Type B pancreatic cell (in vitro differentiated cells): Measurements from ENCODE around the gene SNED1. TPM values are rescaled to one million over a fixed set of nuclear protein-coding genes. Genes with fewer than 3 reads are reported as not detected.

Experiments used
- DNase-seq: peaks from one replicate; pipeline ENCODE4 v3.0.0; 2021; ENCODE audit warnings: mixed read lengths; ENCODE audit not compliant: unreplicated experiment; ENCODE audit errors: extremely low spot score
- H3K27ac Mint-ChIP-seq: 2 replicates; pipeline ENCODE4 v1.8.0; 2021; ENCODE audit warnings: mild to moderate bottlenecking, mixed read lengths
- H3K27me3 Mint-ChIP-seq: 2 replicates; pipeline ENCODE4 v1.8.0; 2021; ENCODE audit warnings: mixed read lengths
- H3K36me3 Mint-ChIP-seq: 2 replicates; pipeline ENCODE4 v1.8.0; 2021; ENCODE audit warnings: mixed read lengths
- H3K4me1 Mint-ChIP-seq: one replicate; pipeline ENCODE4 v1.8.0; 2021; ENCODE audit warnings: mixed read lengths; ENCODE audit not compliant: unreplicated experiment
- H3K4me3 Mint-ChIP-seq: 2 replicates; pipeline ENCODE4 v1.8.0; 2021; ENCODE audit warnings: mild to moderate bottlenecking, mixed read lengths
- H3K9me3 Mint-ChIP-seq: 2 replicates; pipeline ENCODE4 v1.8.0; 2021; ENCODE audit warnings: mixed read lengths
- total RNA-seq: library from RNA; stranded (reverse); gene quantifications from 2 replicates; pipeline ENCODE4 v1.2.1, GENCODE V29; 2021; ENCODE audit warnings: low replicate concordance
- TF ChIP-seq, protein P1 (sequence below): fragments of 200-600 bp; sonication (generic); conservative IDR thresholded peaks from 2 replicates; pipeline ENCODE4 v1.5.0; 2021; ENCODE audit warnings: antibody characterized with exemption, mild to moderate bottlenecking

The SNED1 gene
- total RNA-seq, 1 donor from 2014 or later: 140 TPM

DNA sequence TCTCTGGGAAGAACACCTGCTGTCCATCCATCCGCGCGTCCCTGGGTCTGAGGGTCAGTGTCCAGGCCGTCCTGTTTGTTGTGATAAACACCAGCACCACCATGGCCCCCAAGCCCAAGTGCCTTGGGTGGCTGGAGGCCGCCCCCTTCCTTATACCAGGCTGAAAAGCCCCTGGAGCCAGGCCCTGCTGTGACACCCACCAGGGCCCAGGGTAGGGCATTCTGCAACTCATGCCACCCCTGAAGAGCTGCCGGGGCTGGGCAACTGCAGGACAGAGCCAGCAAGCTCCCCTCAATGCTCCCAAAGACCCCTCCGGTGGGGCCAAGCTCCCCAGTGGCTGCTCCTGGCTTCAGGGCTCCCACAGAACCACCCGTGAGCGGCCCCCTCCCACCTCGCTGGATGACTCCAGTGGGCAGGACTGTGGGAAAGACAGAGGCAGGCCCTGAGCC is 31.9 kb upstream of the SNED1 start:
- TF ChIP-seq, protein P1, sequence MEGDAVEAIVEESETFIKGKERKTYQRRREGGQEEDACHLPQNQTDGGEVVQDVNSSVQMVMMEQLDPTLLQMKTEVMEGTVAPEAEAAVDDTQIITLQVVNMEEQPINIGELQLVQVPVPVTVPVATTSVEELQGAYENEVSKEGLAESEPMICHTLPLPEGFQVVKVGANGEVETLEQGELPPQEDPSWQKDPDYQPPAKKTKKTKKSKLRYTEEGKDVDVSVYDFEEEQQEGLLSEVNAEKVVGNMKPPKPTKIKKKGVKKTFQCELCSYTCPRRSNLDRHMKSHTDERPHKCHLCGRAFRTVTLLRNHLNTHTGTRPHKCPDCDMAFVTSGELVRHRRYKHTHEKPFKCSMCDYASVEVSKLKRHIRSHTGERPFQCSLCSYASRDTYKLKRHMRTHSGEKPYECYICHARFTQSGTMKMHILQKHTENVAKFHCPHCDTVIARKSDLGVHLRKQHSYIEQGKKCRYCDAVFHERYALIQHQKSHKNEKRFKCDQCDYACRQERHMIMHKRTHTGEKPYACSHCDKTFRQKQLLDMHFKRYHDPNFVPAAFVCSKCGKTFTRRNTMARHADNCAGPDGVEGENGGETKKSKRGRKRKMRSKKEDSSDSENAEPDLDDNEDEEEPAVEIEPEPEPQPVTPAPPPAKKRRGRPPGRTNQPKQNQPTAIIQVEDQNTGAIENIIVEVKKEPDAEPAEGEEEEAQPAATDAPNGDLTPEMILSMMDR: no peak
- DNase-seq: no peak
- no peaks in the 10 kb centered on the region for H3K27me3 Mint-ChIP-seq
- H3K36me3 Mint-ChIP-seq: no peaks in the 10 kb centered on the region
- H3K4me1 Mint-ChIP-seq: peaks cover 3% of the 10 kb centered on the region
- H3K9me3 Mint-ChIP-seq: peaks cover 5% of the 10 kb centered on the region
- H3K27ac Mint-ChIP-seq: no peak overlapping the region
- no peak overlapping the region for H3K4me3 Mint-ChIP-seq

DNA sequence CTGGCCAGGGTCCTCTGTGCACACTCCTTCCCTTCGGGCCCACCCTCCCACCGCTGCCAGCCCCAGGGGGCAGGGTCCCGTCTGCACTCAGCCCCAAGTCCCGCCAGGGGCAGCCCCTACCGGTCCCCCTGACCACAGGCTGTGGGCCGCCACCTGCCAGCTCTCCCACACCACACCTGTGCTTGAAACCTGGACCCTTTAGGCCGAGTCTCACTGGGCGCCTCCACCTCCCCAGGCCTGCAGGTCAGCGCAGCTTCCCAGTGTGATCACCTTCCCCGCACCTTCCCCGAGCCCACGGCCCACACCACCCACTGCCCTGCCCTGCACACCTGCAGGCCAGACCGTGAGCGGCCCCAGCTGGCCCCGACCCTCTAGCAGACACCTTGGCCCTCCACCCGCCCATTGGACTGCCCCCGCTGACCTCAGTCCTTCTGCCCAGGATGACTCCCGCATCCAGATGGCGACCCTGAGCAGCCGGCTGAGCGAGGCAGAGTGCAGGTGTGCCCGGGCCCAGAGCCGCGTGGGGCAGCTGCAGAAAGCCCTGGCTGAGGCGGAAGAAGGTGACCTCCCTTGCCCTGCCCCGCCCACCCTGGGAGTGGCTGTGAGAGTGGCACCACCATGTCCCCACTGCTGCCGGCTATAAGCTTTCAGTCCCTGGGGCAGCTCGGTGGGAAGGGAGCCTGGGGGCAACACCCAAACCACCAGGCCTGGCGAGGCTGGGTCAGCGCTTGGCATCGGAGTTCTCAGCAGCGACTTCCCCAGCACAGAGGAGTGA is 31.3 kb upstream of the SNED1 start:
- Mint-ChIP-seq H3K4me3 (no peak overlapping the region), H3K27ac (no peak overlapping the region), H3K4me1 (peaks cover 7% of the 10 kb centered on the region), H3K27me3 (no peaks in the 10 kb centered on the region), H3K36me3 (no peaks in the 10 kb centered on the region), H3K9me3 (peaks cover 5% of the 10 kb centered on the region)
- TF ChIP-seq, protein P1: no peak
- no peak for DNase-seq

- TF ChIP-seq, protein P1: no peak
- no peak overlapping the region for H3K4me3 Mint-ChIP-seq
- DNase-seq: no peak
- no peak overlapping the region for H3K27ac Mint-ChIP-seq
- no peaks in the 10 kb centered on the region for H3K36me3 Mint-ChIP-seq
- no peaks in the 10 kb centered on the region for H3K27me3 Mint-ChIP-seq
- H3K4me1 Mint-ChIP-seq: peaks cover 11% of the 10 kb centered on the region
- peaks cover 5% of the 10 kb centered on the region for H3K9me3 Mint-ChIP-seq
These were observed 30.5 kb upstream of the SNED1 start for GRCh38 chr2:240967681-240968621.

DNA sequence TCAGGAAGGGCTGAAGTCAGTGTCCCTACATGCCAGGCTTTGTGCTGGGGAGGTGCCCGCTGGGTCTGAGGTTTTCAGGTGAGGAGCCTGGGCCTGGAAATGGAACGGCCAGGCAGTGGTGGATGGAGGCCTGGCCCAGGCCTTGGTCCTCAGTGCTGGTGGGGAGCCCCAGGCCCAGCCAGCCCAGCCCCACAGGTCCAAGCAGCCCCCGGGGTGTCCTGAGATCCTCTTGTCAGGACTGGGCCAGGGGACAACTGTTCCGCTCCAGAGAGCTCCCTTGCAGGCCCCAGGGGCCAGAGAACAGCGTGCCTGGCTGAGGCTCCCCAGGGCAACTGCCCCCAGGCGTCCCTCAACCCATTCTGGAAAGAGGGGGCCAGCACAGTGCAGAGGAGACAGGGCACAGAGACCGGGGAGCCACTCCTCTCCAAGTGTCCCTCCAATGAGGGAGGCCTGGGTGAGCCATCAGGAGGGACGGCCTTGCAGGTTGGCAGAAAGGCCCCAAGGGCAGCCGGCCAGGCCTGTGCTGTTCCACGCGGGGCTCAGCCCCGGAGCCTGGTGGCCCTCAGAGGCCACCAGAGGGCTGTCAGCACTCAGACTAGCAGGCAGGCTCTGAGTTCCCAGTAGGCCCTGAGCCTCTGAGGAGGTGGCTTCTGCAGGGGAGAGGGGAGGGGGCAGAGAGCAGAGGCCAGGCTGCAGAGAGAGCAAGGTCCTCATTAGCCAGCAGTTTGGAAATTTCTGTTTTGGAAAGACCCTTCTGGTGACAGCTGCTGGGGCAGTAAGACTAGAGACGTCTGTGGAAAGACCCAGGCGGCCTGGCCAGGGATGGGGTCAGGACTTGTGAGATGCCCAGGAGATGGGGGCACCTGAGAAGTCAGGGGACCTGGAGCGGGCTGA is 29.4 kb upstream of the SNED1 start:
- no peak for DNase-seq
- Mint-ChIP-seq H3K4me3 (no peak overlapping the region), H3K9me3 (peaks cover 5% of the 10 kb centered on the region), H3K36me3 (no peaks in the 10 kb centered on the region), H3K27ac (no peak overlapping the region), H3K4me1 (peaks cover 18% of the 10 kb centered on the region), H3K27me3 (no peaks in the 10 kb centered on the region)
- TF ChIP-seq, protein P1: no peak

GRCh38 chr2:240970104-240970503 is 28.3 kb upstream of the SNED1 start:
- TF ChIP-seq, protein P1: no peak
- Mint-ChIP-seq H3K27me3 (peaks cover 7% of the 10 kb centered on the region), H3K9me3 (peaks cover 5% of the 10 kb centered on the region), H3K4me3 (no peak overlapping the region), H3K27ac (no peak overlapping the region), H3K4me1 (peaks cover 19% of the 10 kb centered on the region), H3K36me3 (no peaks in the 10 kb centered on the region)
- DNase-seq: no peak
